Suprapubic skin (tissue), 4 donors: Measurements from ENCODE around the gene L1TD1. TPM values are rescaled to one million over a fixed set of nuclear protein-coding genes. Genes with fewer than 3 reads are reported as not detected.

Experiments
- DNase-seq, 2 donors: peaks; one replicate each; pipeline ENCODE4 v3.0.0-alpha.2; 2019; ENCODE audit warnings: low spot score in 2 of 2
- H3K27ac ChIP-seq: fragments of 200-600 bp; sonication (generic); one replicate; pipeline ENCODE4 v1.5.1; 2019
- H3K27me3 ChIP-seq: fragments of 200-600 bp; sonication (generic); one replicate; pipeline ENCODE4 v1.5.1; 2019
- H3K36me3 ChIP-seq: fragments of 200-600 bp; sonication (generic); one replicate; pipeline ENCODE4 v1.5.1; 2019
- H3K4me1 ChIP-seq: fragments of 200-600 bp; sonication (generic); one replicate; pipeline ENCODE4 v1.5.1; 2019
- H3K4me3 ChIP-seq: fragments of 200-600 bp; sonication (generic); one replicate; pipeline ENCODE4 v1.5.1; 2019; ENCODE audit warnings: mild to moderate bottlenecking
- H3K9me3 ChIP-seq: fragments of 200-600 bp; sonication (generic); one replicate; pipeline ENCODE4 v1.5.1; 2019
- CTCF ChIP-seq, 2 donors: fragments of 200-600 bp in 1 of 2; fragments of 450-650 bp in 1 of 2; sonication (generic) in 1 of 2; IDR thresholded peaks; one replicate each; pipeline ENCODE4 v1.5.1; 2016 to 2019; ENCODE audit warnings: antibody characterized with exemption in 2 of 2, mild to moderate bottlenecking in 1 of 2, moderate library complexity in 1 of 2
- EP300 ChIP-seq: sonication (generic); formaldehyde crosslinking; IDR thresholded peaks from one replicate; pipeline ENCODE4 v1.6.1; 2017; ENCODE audit warnings: antibody characterized with exemption
- POLR2A ChIP-seq, 2 donors: fragments of 450-650 bp; IDR thresholded peaks; one replicate each; pipeline ENCODE4 v1.6.1; 2017; ENCODE audit warnings: antibody characterized with exemption in 2 of 2, mild to moderate bottlenecking in 2 of 2, moderate library complexity in 2 of 2
- POLR2AphosphoS5 ChIP-seq, 3 donors: sonication (generic); formaldehyde crosslinking; IDR thresholded peaks; one replicate each; pipeline ENCODE4 v1.6.1; 2017; ENCODE audit warnings: antibody characterized with exemption in 3 of 3
- WGBS: methylation state at CpG from one replicate; pipeline ENCODE4 v1.1.5; 2018; 5-methylcytosine and 5-hydroxymethylcytosine counted together
- total RNA-seq, 4 donors: library from RNA; depleted of rRNA; stranded (reverse); fragments of >200 nt; gene quantifications; one replicate each; pipeline ENCODE4 v1.1.0, GENCODE V29; 2016

Gene L1TD1
- total RNA-seq, 4 donors from 2014 or later: 0.16 TPM; not detected in 3

DNA sequence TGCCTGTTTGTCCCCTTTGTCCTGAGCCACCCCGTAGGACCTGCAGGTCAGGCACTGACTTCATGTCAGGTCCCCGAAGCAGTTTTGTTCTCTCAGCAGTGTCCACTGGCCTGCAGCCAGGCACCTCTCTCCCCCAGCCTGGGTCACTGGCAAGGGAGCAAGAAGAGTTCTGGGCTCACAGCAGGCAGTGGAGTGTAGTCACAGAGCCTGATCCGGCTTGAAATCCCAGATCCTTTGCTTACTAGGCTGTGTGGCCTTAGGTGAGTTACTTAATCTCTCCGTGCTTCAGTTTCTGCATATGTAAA, 34.2 kb downstream of the L1TD1 start:
- TF ChIP-seq CTCF (IDR thresholded peaks at IDR 0.05) (no peak), POLR2AphosphoS5 (IDR thresholded peaks at IDR 0.05) (no peak), POLR2A (IDR thresholded peaks at IDR 0.05) (no peak), EP300 (no peak)
- no peak overlapping the region for H3K4me3 ChIP-seq
- no peaks in the 10 kb centered on the region for H3K27me3 ChIP-seq
- WGBS: 90% methylated on average over 2 of the region's 4 CpGs
- no peak overlapping the region for H3K27ac ChIP-seq
- no peak for DNase-seq
- H3K4me1 ChIP-seq: no peaks in the 10 kb centered on the region
- H3K36me3 ChIP-seq: no peaks in the 10 kb centered on the region
- H3K9me3 ChIP-seq: no peaks in the 10 kb centered on the region

DNA sequence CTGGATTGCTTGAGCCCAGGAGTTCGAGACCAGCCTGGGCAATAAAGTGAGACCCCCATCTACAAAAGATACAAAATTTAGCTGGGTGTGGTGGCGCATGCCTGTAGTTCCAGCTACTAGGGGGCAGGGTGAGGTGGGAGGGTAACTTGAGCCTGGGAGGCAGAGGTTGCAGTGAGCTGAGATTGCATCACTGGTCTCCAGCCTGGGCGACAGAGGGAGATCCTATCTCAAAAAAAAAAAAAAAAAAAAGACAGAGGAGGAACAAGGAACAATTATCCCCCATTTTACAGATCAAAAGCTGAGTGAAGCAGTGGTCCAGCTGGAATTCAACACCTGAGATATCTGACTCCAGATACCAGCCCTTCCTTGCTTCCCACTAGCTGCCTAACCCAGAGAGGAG, 34.8 kb downstream of the L1TD1 start:
- TF ChIP-seq CTCF (IDR thresholded peaks at IDR 0.05) (no peak), POLR2A (IDR thresholded peaks at IDR 0.05) (no peak)
- WGBS: 81% methylated on average over 3 of the region's 3 CpGs
- H3K36me3 ChIP-seq: no peaks in the 10 kb centered on the region

DNA sequence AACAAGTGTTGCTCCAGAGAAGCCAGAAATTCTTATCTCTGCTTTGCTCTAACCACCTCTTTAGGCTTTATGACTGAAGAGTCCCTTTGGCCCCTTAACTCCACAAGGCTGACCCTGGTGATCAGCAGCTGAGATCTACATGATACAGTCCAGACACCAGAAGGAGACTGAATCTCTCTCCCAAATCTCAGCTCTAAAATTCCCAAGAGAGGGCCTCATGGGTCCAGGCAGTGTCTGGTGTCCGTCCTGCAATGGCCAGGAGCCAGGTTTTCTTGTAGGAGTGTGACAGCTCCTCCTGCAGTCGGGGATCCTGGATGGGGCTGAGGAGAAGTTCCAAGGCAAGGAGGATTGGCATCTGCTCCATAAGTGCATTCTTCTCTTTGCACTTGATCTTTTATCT, 35.3 kb downstream of the L1TD1 start:
- no peaks in the 10 kb centered on the region for H3K9me3 ChIP-seq
- H3K4me1 ChIP-seq: no peaks in the 10 kb centered on the region

More for the DNA sequence above, 34.8 kb downstream of the L1TD1 start:
- Histone ChIP-seq H3K27me3 (no peaks in the 10 kb centered on the region), H3K27ac (no peak overlapping the region), H3K9me3 (no peaks in the 10 kb centered on the region), H3K4me3 (no peak overlapping the region), H3K4me1 (no peaks in the 10 kb centered on the region)
- no peak for DNase-seq

GRCh38 chr1:62230718-62231117, 36.1 kb downstream of the L1TD1 start:
- no peaks in the 10 kb centered on the region for H3K9me3 ChIP-seq
- TF ChIP-seq CTCF (IDR thresholded peaks at IDR 0.05) (no peak), POLR2AphosphoS5 (IDR thresholded peaks at IDR 0.05) (no peak), EP300 (no peak), POLR2A (IDR thresholded peaks at IDR 0.05) (no peak)
- DNase-seq: no peak
- no peaks in the 10 kb centered on the region for H3K27me3 ChIP-seq
- H3K36me3 ChIP-seq: no peaks in the 10 kb centered on the region
- WGBS: 44% methylated on average over 5 of the region's 5 CpGs
- no peak overlapping the region for H3K27ac ChIP-seq
- no peak overlapping the region for H3K4me3 ChIP-seq
- H3K4me1 ChIP-seq: no peaks in the 10 kb centered on the region

More for the DNA sequence above, 35.3 kb downstream of the L1TD1 start:
- Histone ChIP-seq H3K27ac (no peak overlapping the region), H3K36me3 (no peaks in the 10 kb centered on the region), H3K4me3 (no peak overlapping the region), H3K27me3 (no peaks in the 10 kb centered on the region)
- DNase-seq: no peak
- TF ChIP-seq CTCF (IDR thresholded peaks at IDR 0.05) (no peak), POLR2A (IDR thresholded peaks at IDR 0.05) (no peak), POLR2AphosphoS5 (IDR thresholded peaks at IDR 0.05) (no peak), EP300 (no peak)
- WGBS: 65% methylated on average over 2 of the region's 2 CpGs

DNA sequence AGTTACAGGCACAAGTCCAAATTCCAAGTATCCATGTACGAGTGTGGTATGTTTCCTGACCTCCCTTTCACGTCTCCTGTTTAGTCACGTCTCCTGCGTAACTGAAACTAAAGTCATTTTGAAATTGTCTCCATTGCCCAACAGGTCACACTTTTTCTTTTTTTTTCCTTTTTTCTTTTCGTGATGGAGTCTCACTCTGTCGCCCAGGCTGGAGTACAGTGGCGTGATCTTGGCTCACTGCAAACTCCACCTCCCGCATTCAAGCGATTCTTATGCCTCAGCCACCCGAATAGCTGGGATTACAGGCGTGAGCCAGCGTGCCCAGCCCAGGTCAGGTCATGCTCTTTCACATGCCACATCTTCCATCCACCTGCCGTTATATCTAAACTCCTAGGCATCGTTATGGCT, 38.2 kb downstream of the L1TD1 start:
- no peak overlapping the region for H3K27ac ChIP-seq
- no peaks in the 10 kb centered on the region for H3K4me1 ChIP-seq
- no peaks in the 10 kb centered on the region for H3K9me3 ChIP-seq
- no peaks in the 10 kb centered on the region for H3K36me3 ChIP-seq
- H3K4me3 ChIP-seq: no peak overlapping the region
- TF ChIP-seq POLR2AphosphoS5 (IDR thresholded peaks at IDR 0.05) (no peak), POLR2A (IDR thresholded peaks at IDR 0.05) (no peak), CTCF (IDR thresholded peaks at IDR 0.05) (no peak), EP300 (no peak)
- no peaks in the 10 kb centered on the region for H3K27me3 ChIP-seq
- 43% methylated on average over 14 of the region's 14 CpGs for WGBS
- DNase-seq: no peak
